GM18867 (cell line): ENCODE measurements around the gene GAPDH.
A peak's percentile ranks its signal among the peaks of the same experiment; 100 is the strongest.
"Not testable (repeated sequence)": the region's sequence is repeated elsewhere in the genome, so short reads cannot be mapped to it uniquely, and the experiment has no call there.

Source experiments
- ATAC-seq: cut with Tn5 transposase; IDR thresholded peaks from one replicate; pipeline ENCODE4 v1.9.1; 2021; ENCODE audit warnings: mild to moderate bottlenecking, moderate library complexity; ENCODE audit not compliant: unreplicated experiment

The GAPDH gene

GRCh38 chr12:6528539-6529235 lies 5.6 kb upstream of the GAPDH start:
- no peak for ATAC-seq

- no peak for ATAC-seq
These were observed 5.0 kb upstream of the GAPDH start for GRCh38 chr12:6529291-6529737.

- ATAC-seq = no peak
These were observed 3.6 kb upstream of the GAPDH start for GRCh38 chr12:6530576-6531260.

GRCh38 chr12:6532051-6532926 lies 2.0 kb upstream of the GAPDH start:
- peak; percentile 24 for ATAC-seq

GRCh38 chr12:6532927-6533652 lies 1.2 kb upstream of the GAPDH start:
- no peak for ATAC-seq

GRCh38 chr12:6533653-6533922 lies 729 bp upstream of the GAPDH start:
- no peak for ATAC-seq

GRCh38 chr12:6534695-6534944 lies 303 bp downstream of the GAPDH start:
- ATAC-seq = no peak

- peak; percentile 3 for ATAC-seq
These were observed 804 bp downstream of the GAPDH start for GRCh38 chr12:6534945-6535696.

- ATAC-seq = no peak
These were observed 1.3 kb downstream of the GAPDH start for GRCh38 chr12:6535697-6535946.

GRCh38 chr12:6535960-6536847 lies 1.9 kb downstream of the GAPDH start:
- ATAC-seq = no peak

- ATAC-seq = no peak
These were observed 2.7 kb downstream of the GAPDH start for GRCh38 chr12:6536894-6537579.

GRCh38 chr12:6537580-6538419 lies 3.5 kb downstream of the GAPDH start:
- not testable (repeated sequence) for ATAC-seq

GRCh38 chr12:6538420-6539313 lies 4.3 kb downstream of the GAPDH start:
- no peak for ATAC-seq

GRCh38 chr12:6539314-6539682 lies 5.0 kb downstream of the GAPDH start:
- no peak for ATAC-seq

GRCh38 chr12:6539707-6540134 lies 5.4 kb downstream of the GAPDH start:
- ATAC-seq = no peak

GRCh38 chr12:6540181-6540877 lies 6.0 kb downstream of the GAPDH start:
- no peak for ATAC-seq
